Testis (tissue), 2 donors: ENCODE measurements around the gene SEMA6D.

Experiments
- CTCF ChIP-seq, 3 experiments: fragments of 450-650 bp in 2 of 3; fragments of 200-600 bp in 1 of 3; sonication (generic) in 1 of 3; IDR thresholded peaks; one replicate each; pipeline ENCODE4 v1.5.1; 2016 to 2019; ENCODE audit warnings: antibody characterized with exemption in 3 of 3, mild to moderate bottlenecking in 2 of 3, moderate library complexity in 1 of 3
- POLR2A ChIP-seq: fragments of 450-650 bp; IDR thresholded peaks from one replicate; pipeline ENCODE4 v1.6.1; 2017; ENCODE audit warnings: antibody characterized with exemption, mild to moderate bottlenecking, moderate library complexity

GRCh38 chr15:47733085-47733484 lies 15.8 kb downstream of the SEMA6D start:
- TF ChIP-seq CTCF (IDR thresholded peaks at IDR 0.05) (no peak), POLR2A (no peak)
